Skeletal muscle tissue (tissue), 4 donors: ENCODE measurements around the gene OTC. TPM values are rescaled to one million over a fixed set of nuclear protein-coding genes. Genes with fewer than 3 reads are reported as not detected.

ENCODE experiments used
- H3K27ac ChIP-seq: one replicate; pipeline ENCODE4 v1.7.0; 2013; ENCODE audit warnings: mild to moderate bottlenecking, low read depth, low read length, inconsistent platforms
- H3K27me3 ChIP-seq, 3 donors: one replicate each; pipeline ENCODE4 v1.7.0; 2013; ENCODE audit warnings: low read length in 3 of 3; ENCODE audit not compliant: control insufficient read depth in 3 of 3, insufficient read depth in 3 of 3
- H3K36me3 ChIP-seq, 3 donors: one replicate each; pipeline ENCODE4 v1.7.0; 2013; ENCODE audit warnings: low read length in 3 of 3; ENCODE audit not compliant: control insufficient read depth in 3 of 3, insufficient read depth in 3 of 3
- H3K4me1 ChIP-seq, 3 donors: one replicate each; pipeline ENCODE4 v1.7.0; 2013; ENCODE audit warnings: low read length in 3 of 3, mild to moderate bottlenecking in 3 of 3; ENCODE audit not compliant: control insufficient read depth in 3 of 3, insufficient read depth in 3 of 3
- H3K4me3 ChIP-seq, 3 donors: one replicate each; pipeline ENCODE4 v1.7.0; 2013; ENCODE audit warnings: low read length in 3 of 3
- H3K9ac ChIP-seq, 3 donors: one replicate each; pipeline ENCODE4 v1.7.0; 2013; ENCODE audit warnings: low read length in 3 of 3, mild to moderate bottlenecking in 3 of 3, moderate library complexity in 2 of 3, low read depth in 1 of 3
- H3K9me3 ChIP-seq, 3 donors: one replicate each; pipeline ENCODE4 v1.7.0; 2013; ENCODE audit warnings: low read length in 3 of 3; ENCODE audit not compliant: control insufficient read depth in 3 of 3
- total RNA-seq: library from RNA; depleted of rRNA; stranded (reverse); fragments of >200 nt; gene quantifications from one replicate; pipeline ENCODE4 v1.2.3, GENCODE V29; 2014
- donor health status: Osteomylitis.

The OTC gene
- total RNA-seq = not detected

GRCh38 chrX:38352362-38352761 is at the start of gene OTC:
TSS of gene OTC (plus strand) at chrX:38352604. CDS start at chrX:38352697, 93 bp downstream.
- Histone ChIP-seq H3K4me3 (no peak within 1 kb of the TSS), H3K4me1 (no peaks in the 10 kb centered on the region), H3K27me3 (no peaks in the 10 kb centered on the region), H3K9ac (no peak within 1 kb of the TSS), H3K9me3 (no peaks in the 10 kb centered on the region), H3K27ac (no peak within 1 kb of the TSS), H3K36me3 (no peaks in the 10 kb centered on the region)

DNA sequence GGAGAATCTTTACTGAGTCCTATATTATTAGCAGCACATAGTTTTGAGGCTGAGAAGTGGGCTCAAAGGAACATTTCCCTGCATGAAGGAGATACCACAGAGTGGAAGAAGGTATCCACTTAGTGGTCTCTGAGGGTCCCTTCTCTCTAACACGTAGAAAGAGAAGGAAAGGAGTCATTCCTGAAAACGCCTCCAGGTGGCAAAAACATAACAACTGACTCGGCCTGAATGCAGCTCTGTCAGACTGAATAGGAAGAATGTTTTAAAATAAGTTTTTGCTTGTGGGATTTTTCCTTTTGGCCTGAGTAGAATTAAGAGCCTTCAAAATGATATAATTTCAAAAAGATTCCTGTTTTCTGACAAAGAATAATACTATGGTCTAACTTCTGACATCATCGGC is 48.4 kb upstream of the OTC start:
- H3K27ac ChIP-seq = no peak overlapping the region
- no peak overlapping the region for H3K9ac ChIP-seq
- H3K4me3 ChIP-seq = no peak overlapping the region
- H3K4me1 ChIP-seq = no peaks in the 10 kb centered on the region
- H3K9me3 ChIP-seq = no peaks in the 10 kb centered on the region
- no peaks in the 10 kb centered on the region for H3K27me3 ChIP-seq
- no peaks in the 10 kb centered on the region for H3K36me3 ChIP-seq

DNA sequence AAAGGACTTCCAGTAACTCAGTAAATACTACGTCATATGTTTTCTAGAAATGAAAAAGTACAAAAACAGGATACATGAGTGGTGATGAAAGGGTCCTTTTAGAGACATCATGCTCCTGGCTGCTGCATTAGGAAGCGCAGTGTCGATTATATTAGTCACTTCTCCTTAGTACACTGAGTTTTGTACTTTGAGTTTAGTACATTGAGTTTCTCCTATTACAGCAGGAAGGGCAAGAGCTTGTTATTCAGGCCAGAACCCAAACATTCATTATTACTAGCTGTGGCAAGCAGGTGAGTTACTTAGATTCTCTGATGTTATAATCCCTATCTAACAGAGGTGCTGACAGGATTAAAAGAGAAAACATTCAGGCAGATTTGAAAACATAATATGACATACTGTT is 46.4 kb upstream of the OTC start:
- H3K27ac ChIP-seq = no peak overlapping the region
- no peak overlapping the region for H3K4me3 ChIP-seq
- no peaks in the 10 kb centered on the region for H3K36me3 ChIP-seq
- H3K9ac ChIP-seq = no peak overlapping the region
- no peaks in the 10 kb centered on the region for H3K27me3 ChIP-seq
- H3K9me3 ChIP-seq = no peaks in the 10 kb centered on the region
- no peaks in the 10 kb centered on the region for H3K4me1 ChIP-seq

- Histone ChIP-seq H3K4me3 (no peak overlapping the region), H3K36me3 (no peaks in the 10 kb centered on the region), H3K9me3 (no peaks in the 10 kb centered on the region), H3K27ac (no peak overlapping the region), H3K27me3 (no peaks in the 10 kb centered on the region), H3K4me1 (no peaks in the 10 kb centered on the region), H3K9ac (no peak overlapping the region)
These were observed 40.7 kb upstream of the OTC start for GRCh38 chrX:38311743-38312142.

GRCh38 chrX:38312436-38312835 is 40.0 kb upstream of the OTC start:
- Histone ChIP-seq H3K36me3 (no peaks in the 10 kb centered on the region), H3K9me3 (no peaks in the 10 kb centered on the region)

DNA sequence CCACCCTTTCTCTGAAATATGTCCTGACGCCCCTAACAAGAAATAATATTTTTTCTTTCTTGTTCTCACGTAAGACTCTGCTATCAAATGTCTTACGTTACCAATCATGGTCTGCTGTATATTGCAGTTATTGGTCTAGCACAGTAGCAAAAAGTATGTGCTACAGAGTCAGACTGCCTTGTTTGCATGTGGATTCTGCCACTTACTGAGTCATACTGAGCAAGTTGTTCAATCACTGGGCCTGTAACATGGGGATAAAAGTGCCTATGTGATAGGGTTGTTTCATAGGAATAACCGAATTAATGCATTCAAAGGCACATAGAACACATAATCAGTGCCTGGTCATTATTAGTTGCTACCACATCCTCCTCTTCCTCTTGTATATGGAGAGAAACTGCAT is 39.2 kb upstream of the OTC start:
- H3K9ac ChIP-seq = no peak overlapping the region
- H3K27me3 ChIP-seq = no peaks in the 10 kb centered on the region
- no peaks in the 10 kb centered on the region for H3K4me1 ChIP-seq
- no peak overlapping the region for H3K27ac ChIP-seq
- H3K36me3 ChIP-seq = peaks cover 0 to under 1% (median 0%) of the 10 kb centered on the region in 3 donors
- no peaks in the 10 kb centered on the region for H3K9me3 ChIP-seq
- no peak overlapping the region for H3K4me3 ChIP-seq

More at GRCh38 chrX:38312436-38312835, 40.0 kb upstream of the OTC start:
- H3K4me3 ChIP-seq = no peak overlapping the region
- no peaks in the 10 kb centered on the region for H3K4me1 ChIP-seq
- no peak overlapping the region for H3K9ac ChIP-seq
- H3K27me3 ChIP-seq = no peaks in the 10 kb centered on the region
- H3K27ac ChIP-seq = no peak overlapping the region

DNA sequence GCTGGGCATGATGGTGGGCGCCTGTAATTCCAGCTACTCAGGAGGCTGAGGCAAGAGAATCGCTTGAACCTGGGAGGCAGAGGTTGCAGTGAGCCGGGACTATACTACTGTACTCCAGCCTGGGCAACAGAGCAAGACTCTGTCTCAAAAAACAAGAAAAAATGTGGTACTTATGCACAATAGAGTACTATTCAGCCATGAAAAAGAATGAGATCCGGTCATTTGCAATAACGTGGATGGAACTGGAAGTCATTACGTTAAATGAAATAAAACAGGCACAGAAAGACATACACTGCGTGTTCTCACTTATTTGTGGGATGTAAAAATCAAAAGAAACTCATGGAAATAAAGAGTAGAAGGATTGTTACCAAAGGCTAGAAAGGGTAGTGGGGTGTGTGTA is 37.2 kb upstream of the OTC start:
- Histone ChIP-seq H3K27me3 (no peaks in the 10 kb centered on the region), H3K9ac (no peak overlapping the region), H3K9me3 (no peaks in the 10 kb centered on the region), H3K4me3 (no peak overlapping the region), H3K4me1 (no peaks in the 10 kb centered on the region), H3K36me3 (peaks cover 0 to 2% (median 0%) of the 10 kb centered on the region in 3 donors), H3K27ac (no peak overlapping the region)

GRCh38 chrX:38318196-38318595 is 34.2 kb upstream of the OTC start:
- Histone ChIP-seq H3K27ac (no peak overlapping the region), H3K9me3 (no peaks in the 10 kb centered on the region), H3K4me1 (no peaks in the 10 kb centered on the region), H3K4me3 (no peak overlapping the region), H3K9ac (peak overlapping the region in 1 of 3 donors; percentile 33), H3K27me3 (peaks cover 0 to 3% (median 0%) of the 10 kb centered on the region in 3 donors), H3K36me3 (peaks cover 0 to 2% (median 0%) of the 10 kb centered on the region in 3 donors)

- H3K9ac ChIP-seq = peak overlapping the region in 1 of 3 donors; percentile 33
- H3K4me3 ChIP-seq = no peak overlapping the region
- H3K4me1 ChIP-seq = no peaks in the 10 kb centered on the region
- H3K27me3 ChIP-seq = peaks cover 0 to 3% (median 0%) of the 10 kb centered on the region in 3 donors
- H3K27ac ChIP-seq = no peak overlapping the region
- no peaks in the 10 kb centered on the region for H3K9me3 ChIP-seq
- peaks cover 0 to 2% (median 0%) of the 10 kb centered on the region in 3 donors for H3K36me3 ChIP-seq
These were observed 33.8 kb upstream of the OTC start for GRCh38 chrX:38318606-38319005.

DNA sequence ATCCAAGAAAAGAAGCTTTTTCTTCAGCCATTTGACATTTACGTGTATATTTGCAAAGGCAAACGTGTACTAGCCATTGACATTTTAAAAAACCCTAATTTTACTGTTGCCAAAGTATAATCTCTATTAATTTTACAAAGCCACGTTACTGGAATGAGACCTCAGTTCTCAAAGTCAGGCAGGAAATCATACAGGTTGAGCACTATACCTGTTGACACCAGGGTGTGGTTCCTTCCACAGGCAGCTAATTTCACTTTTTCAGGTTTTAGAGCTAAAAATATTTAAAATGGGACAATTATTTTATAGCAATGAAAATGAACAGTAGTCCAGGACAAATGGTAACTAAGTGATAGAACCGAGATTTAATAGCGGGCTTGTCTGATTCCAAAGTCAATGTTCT is 31.6 kb upstream of the OTC start:
- H3K27ac ChIP-seq = no peak overlapping the region
- no peak overlapping the region for H3K4me3 ChIP-seq
- peaks cover 0 to 2% (median 0%) of the 10 kb centered on the region in 3 donors for H3K4me1 ChIP-seq
- H3K9ac ChIP-seq = no peak overlapping the region
- peaks cover 0 to 2% (median 0%) of the 10 kb centered on the region in 3 donors for H3K36me3 ChIP-seq
- H3K9me3 ChIP-seq = no peaks in the 10 kb centered on the region
- peaks cover 0 to 3% (median 0%) of the 10 kb centered on the region in 3 donors for H3K27me3 ChIP-seq
